Cardiac muscle cell (in vitro differentiated cells and primary cell): ENCODE data around the gene CTIF. TPM values are rescaled to one million over a fixed set of nuclear protein-coding genes. Genes with fewer than 3 reads are reported as not detected.
A peak's percentile ranks its signal among the peaks of the same experiment; 100 is the strongest.

ENCODE experiments used
- DNase-seq, 2 donors: peaks; one replicate each; pipeline versions ENCODE4 v3.0.0 to v3.0.0-alpha.2; 2010 to 2017; ENCODE audit warnings: low read depth in 1 of 2, low spot score in 1 of 2
- H3K27ac ChIP-seq: fragments of 200-600 bp; sonication (generic); 2 replicates; pipeline ENCODE4 v1.5.1; 2016
- H3K27me3 ChIP-seq: fragments of 200-600 bp; sonication (generic); 2 replicates; pipeline ENCODE4 v1.6.0; 2016; ENCODE audit warnings: control low read depth
- H3K36me3 ChIP-seq: fragments of 200-600 bp; sonication (generic); 2 replicates; pipeline ENCODE4 v1.5.1; 2016; ENCODE audit warnings: control low read depth
- H3K4me1 ChIP-seq: fragments of 200-600 bp; sonication (generic); 2 replicates; pipeline ENCODE4 v1.8.1; 2017; ENCODE audit warnings: low read depth, mild to moderate bottlenecking, mixed run types
- H3K4me3 ChIP-seq: fragments of 200-600 bp; sonication (generic); 2 replicates; pipeline ENCODE4 v1.5.1; 2016; ENCODE audit warnings: mild to moderate bottlenecking
- H3K9me3 ChIP-seq: fragments of 200-600 bp; sonication (generic); 2 replicates; pipeline ENCODE4 v1.5.1; 2017; ENCODE audit warnings: low read depth, mild to moderate bottlenecking, control low read depth
- CTCF ChIP-seq: IDR thresholded peaks from 2 replicates; pipeline ENCODE4 v1.5.1; 2012; ENCODE audit warnings: low read depth, mild to moderate bottlenecking, low read length
- polyA plus RNA-seq: library from polyadenylated mRNA; unstranded; fragments of >200 nt; fragmentation: Nextera tagmentation; extraction: Ambion mirVana; gene quantifications from 2 replicates; pipeline ENCODE4 v1.2.1, GENCODE V29; 2016
- total RNA-seq: library from RNA; depleted of rRNA; stranded (reverse); fragments of >200 nt; gene quantifications from 2 replicates; pipeline ENCODE4 v1.2.3, GENCODE V29; 2016

The CTIF gene
- total and polyA plus RNA-seq, 2 experiments from 2014 or later = 16.5 to 22.0 TPM

- no peak for TF ChIP-seq CTCF
- DNase-seq = peak; percentile 94 to 96
- Histone ChIP-seq H3K9me3 (no peaks in the 10 kb centered on the region), H3K27me3 (no peaks in the 10 kb centered on the region), H3K4me1 (peaks cover 75% of the 10 kb centered on the region), H3K36me3 (no peaks in the 10 kb centered on the region), H3K4me3 (no peak overlapping the region), H3K27ac (peak overlapping the region; percentile 98)
Measured at GRCh38 chr18:48781163-48781987, 242.5 kb downstream of the CTIF start.

- no peak for DNase-seq
- H3K27ac ChIP-seq = peak overlapping the region; percentile 98
- no peak overlapping the region for H3K4me3 ChIP-seq
- no peaks in the 10 kb centered on the region for H3K27me3 ChIP-seq
- TF ChIP-seq CTCF = no peak
- peaks cover 72% of the 10 kb centered on the region for H3K4me1 ChIP-seq
- no peaks in the 10 kb centered on the region for H3K9me3 ChIP-seq
- H3K36me3 ChIP-seq = no peaks in the 10 kb centered on the region
Measured at GRCh38 chr18:48781988-48782363, 243.1 kb downstream of the CTIF start.

GRCh38 chr18:48782381-48782861 is 243.6 kb downstream of the CTIF start:
- Histone ChIP-seq H3K27me3 (no peaks in the 10 kb centered on the region), H3K36me3 (no peaks in the 10 kb centered on the region), H3K4me1 (peaks cover 71% of the 10 kb centered on the region), H3K27ac (peak overlapping the region; percentile 98), H3K9me3 (no peaks in the 10 kb centered on the region), H3K4me3 (no peak overlapping the region)
- no peak for DNase-seq
- no peak for TF ChIP-seq CTCF

GRCh38 chr18:48783616-48784520 is 245.0 kb downstream of the CTIF start:
- DNase-seq = no peak
- H3K36me3 ChIP-seq = no peaks in the 10 kb centered on the region
- no peak overlapping the region for H3K4me3 ChIP-seq
- H3K9me3 ChIP-seq = no peaks in the 10 kb centered on the region
- H3K4me1 ChIP-seq = peaks cover 71% of the 10 kb centered on the region
- TF ChIP-seq CTCF = no peak
- no peaks in the 10 kb centered on the region for H3K27me3 ChIP-seq
- H3K27ac ChIP-seq = peak overlapping the region; percentile 98

GRCh38 chr18:48784656-48785055 is 245.8 kb downstream of the CTIF start:
- Histone ChIP-seq H3K27me3 (no peaks in the 10 kb centered on the region), H3K36me3 (no peaks in the 10 kb centered on the region), H3K27ac (no peak overlapping the region), H3K4me1 (peaks cover 66% of the 10 kb centered on the region), H3K4me3 (no peak overlapping the region), H3K9me3 (no peaks in the 10 kb centered on the region)
- no peak for TF ChIP-seq CTCF
- no peak for DNase-seq
